ENCODE results near the gene FANCE. TPM values are rescaled to one million over a fixed set of nuclear protein-coding genes. Genes with fewer than 3 reads are reported as not detected.
"Not testable (repeated sequence)": the region's sequence is repeated elsewhere in the genome, so short reads cannot be mapped to it uniquely, and the experiment has no call there.

FANCE gene
- total and polyA plus RNA-seq, 7 donors, result 3.8 to 15.2 (median 7.1) TPM

DNA sequence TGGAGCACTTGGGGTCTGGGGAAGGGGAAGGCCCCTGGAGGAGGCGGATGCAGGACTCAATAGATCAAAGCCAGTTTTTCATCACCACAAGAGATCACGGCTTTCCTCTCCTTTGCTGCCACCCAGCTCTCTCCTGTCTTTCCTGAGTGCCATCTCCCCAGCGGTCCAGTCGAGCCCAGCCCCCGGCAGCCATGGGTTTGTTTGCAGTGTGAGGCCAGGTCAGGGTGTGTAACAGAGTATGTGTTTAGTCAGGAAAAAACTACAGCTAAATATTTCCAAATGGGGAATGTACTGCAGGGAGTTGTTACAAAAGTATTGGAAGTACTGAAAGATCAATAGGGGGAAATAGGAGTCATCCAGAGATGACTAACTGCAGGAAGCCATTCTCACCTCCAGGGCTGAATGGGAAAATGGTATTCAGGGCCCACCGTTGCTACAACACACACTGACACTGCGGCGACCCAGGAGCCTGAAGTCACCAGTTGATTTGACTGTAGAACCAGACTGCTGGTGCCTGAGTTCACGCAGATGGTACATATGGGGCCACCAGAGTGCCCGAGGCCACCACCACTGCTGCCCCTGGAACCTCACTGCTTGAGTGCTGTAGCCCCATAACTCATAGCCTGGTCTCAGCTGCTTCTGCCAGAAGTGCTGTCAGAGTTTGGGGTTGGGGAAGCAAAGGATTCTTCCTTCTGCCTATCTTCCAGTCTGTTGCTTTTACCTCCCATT, 23.6 kb upstream of the FANCE start:
- TF ChIP-seq, protein P1, sequence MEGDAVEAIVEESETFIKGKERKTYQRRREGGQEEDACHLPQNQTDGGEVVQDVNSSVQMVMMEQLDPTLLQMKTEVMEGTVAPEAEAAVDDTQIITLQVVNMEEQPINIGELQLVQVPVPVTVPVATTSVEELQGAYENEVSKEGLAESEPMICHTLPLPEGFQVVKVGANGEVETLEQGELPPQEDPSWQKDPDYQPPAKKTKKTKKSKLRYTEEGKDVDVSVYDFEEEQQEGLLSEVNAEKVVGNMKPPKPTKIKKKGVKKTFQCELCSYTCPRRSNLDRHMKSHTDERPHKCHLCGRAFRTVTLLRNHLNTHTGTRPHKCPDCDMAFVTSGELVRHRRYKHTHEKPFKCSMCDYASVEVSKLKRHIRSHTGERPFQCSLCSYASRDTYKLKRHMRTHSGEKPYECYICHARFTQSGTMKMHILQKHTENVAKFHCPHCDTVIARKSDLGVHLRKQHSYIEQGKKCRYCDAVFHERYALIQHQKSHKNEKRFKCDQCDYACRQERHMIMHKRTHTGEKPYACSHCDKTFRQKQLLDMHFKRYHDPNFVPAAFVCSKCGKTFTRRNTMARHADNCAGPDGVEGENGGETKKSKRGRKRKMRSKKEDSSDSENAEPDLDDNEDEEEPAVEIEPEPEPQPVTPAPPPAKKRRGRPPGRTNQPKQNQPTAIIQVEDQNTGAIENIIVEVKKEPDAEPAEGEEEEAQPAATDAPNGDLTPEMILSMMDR (IDR thresholded peaks at IDR 0.05), result no peak
- no peaks in the 10 kb centered on the region for H3K4me1 ChIP-seq
- H3K27me3 ChIP-seq (ENCODE audit: insufficient read depth in 3 of 3, low read length in 2 of 3), result no peaks in the 10 kb centered on the region
- ATAC-seq (no peak), DNase-seq (no peak)
- H3K4me3 ChIP-seq, result no peak overlapping the region
- no peaks in the 10 kb centered on the region for H3K9me3 ChIP-seq
- intact Hi-C loops (cut with DNase I), result no loop called here
- peaks cover 16 to 40% of the 10 kb centered on the region in 2 donors for H3K36me3 ChIP-seq (ENCODE audit: insufficient read depth in 1 of 2, low read depth in 1 of 2)
- no peak overlapping the region for H3K27ac ChIP-seq
- WGBS, 3 donors, result 88 to 90% (median 89%) methylated on average over 10 of the region's 10 CpGs

DNA sequence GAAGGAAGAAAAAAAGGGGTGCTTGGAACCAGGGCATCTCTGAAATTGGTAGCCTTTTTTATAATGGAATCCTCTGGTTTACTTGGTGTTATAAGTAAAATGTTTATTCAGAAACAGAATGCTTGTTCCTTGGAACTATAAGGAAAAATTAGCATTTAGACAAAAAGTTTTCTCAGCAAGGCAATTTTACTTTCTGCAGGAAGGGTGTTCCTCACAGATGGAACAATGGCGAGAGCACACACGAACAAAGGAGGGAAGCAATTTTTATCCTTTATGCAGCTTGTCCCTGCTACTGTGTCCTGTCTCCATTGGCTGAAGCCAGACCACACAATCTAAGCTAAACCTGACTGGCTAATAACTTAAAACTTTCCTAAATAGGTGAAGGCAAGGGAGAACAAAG, 22.7 kb upstream of the FANCE start:
- ATAC-seq, result no peak
- Histone ChIP-seq H3K4me1 (peaks cover 1% of the 10 kb centered on the region), H3K27me3 (ENCODE audit: insufficient read depth in 3 of 3, low read length in 2 of 3) (no peaks in the 10 kb centered on the region), H3K4me3 (no peak overlapping the region), H3K27ac (no peak overlapping the region), H3K9me3 (no peaks in the 10 kb centered on the region), H3K36me3 (ENCODE audit: insufficient read depth in 1 of 2, low read depth in 1 of 2) (peaks cover 14 to 31% of the 10 kb centered on the region in 2 donors)
- intact Hi-C loops (cut with DNase I), result no loop called here
- no peak for DNase-seq
- 80 to 91% (median 87%) methylated on average over 2 of the region's 2 CpGs for WGBS, 3 donors
- TF ChIP-seq, protein P1 (IDR thresholded peaks at IDR 0.05), result no peak

- peaks cover 0 to 3% of the 10 kb centered on the region in 2 donors for H3K36me3 ChIP-seq (ENCODE audit: insufficient read depth in 1 of 2, low read depth in 1 of 2)
- H3K4me3 ChIP-seq, result no peak overlapping the region
- TF ChIP-seq, protein P1 (IDR thresholded peaks at IDR 0.05), result no peak
- H3K27me3 ChIP-seq (ENCODE audit: insufficient read depth in 3 of 3, low read length in 2 of 3), result no peaks in the 10 kb centered on the region
- H3K4me1 ChIP-seq, result peaks cover 11% of the 10 kb centered on the region
- no peak for ATAC-seq
- intact Hi-C loops (cut with DNase I), result no loop called here
- WGBS, 3 donors, result 45 to 52% (median 50%) methylated on average over 4 of the region's 4 CpGs
- H3K27ac ChIP-seq, result no peak overlapping the region
- DNase-seq, result no peak
- H3K9me3 ChIP-seq, result no peaks in the 10 kb centered on the region
These were observed 19.8 kb upstream of the FANCE start for GRCh38 chr6:35432291-35432690.

DNA sequence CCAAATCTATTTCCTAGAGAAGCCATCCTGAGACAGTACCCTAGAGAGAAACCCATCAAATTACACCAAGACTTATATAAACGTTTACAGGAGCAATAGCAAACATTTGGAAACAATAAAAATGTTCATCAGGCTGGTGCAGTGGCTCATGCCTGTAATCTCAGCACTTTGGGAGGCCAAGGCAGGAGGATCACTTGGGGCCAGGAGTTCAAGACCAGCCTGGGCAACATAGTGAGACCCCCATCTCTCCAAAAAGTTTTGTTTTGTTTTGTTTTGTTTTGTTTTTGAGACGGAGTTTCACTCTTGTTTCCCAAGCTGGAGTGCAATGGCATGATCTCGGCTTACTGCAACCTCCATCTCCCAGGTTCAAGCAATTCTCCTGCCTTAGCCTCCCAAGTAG, 19.4 kb upstream of the FANCE start:
- peaks cover 11% of the 10 kb centered on the region for H3K4me1 ChIP-seq
- H3K36me3 ChIP-seq (ENCODE audit: insufficient read depth in 1 of 2, low read depth in 1 of 2); intact Hi-C loops (cut with DNase I); H3K4me3 ChIP-seq; DNase-seq; H3K9me3 ChIP-seq; H3K27ac ChIP-seq; ATAC-seq; H3K27me3 ChIP-seq (ENCODE audit: insufficient read depth in 3 of 3, low read length in 2 of 3): not testable (repeated sequence)
- WGBS, 3 donors, result 65 to 71% (median 70%) methylated on average over 3 of the region's 3 CpGs

- TF ChIP-seq, protein P1 (IDR thresholded peaks at IDR 0.05), result no peak
- no peaks in the 10 kb centered on the region for H3K36me3 ChIP-seq (ENCODE audit: insufficient read depth in 1 of 2, low read depth in 1 of 2)
- H3K27ac ChIP-seq, result no peak overlapping the region
- no peak overlapping the region for H3K4me3 ChIP-seq
- ATAC-seq, result peak in 3 of 4 donors; percentile 35 to 77 (median 65)
- no peak for DNase-seq
- H3K27me3 ChIP-seq (ENCODE audit: insufficient read depth in 3 of 3, low read length in 2 of 3), result no peaks in the 10 kb centered on the region
- no peaks in the 10 kb centered on the region for H3K9me3 ChIP-seq
- WGBS, 3 donors, result 46 to 59% (median 51%) methylated on average over 16 of the region's 16 CpGs
- intact Hi-C loops (cut with DNase I), result no loop called here
- H3K4me1 ChIP-seq, result peaks cover 11% of the 10 kb centered on the region
These were observed 16.9 kb upstream of the FANCE start for GRCh38 chr6:35435074-35435837.
